Heart left ventricle (tissue), 16 donors: ENCODE results near the gene PLEKHA6. TPM values are rescaled to one million over a fixed set of nuclear protein-coding genes. Genes with fewer than 3 reads are reported as not detected.

Source experiments
- ATAC-seq, 4 donors: fragments of 200-7000 bp; cut with Tn5 transposase; one replicate each; pipeline ENCODE4 v1.9.1; 2020 to 2022; ENCODE audit warnings: moderate library complexity in 4 of 4, mild to moderate bottlenecking in 3 of 4, moderate number of reproducible peaks in 1 of 4
- DNase-seq, 5 donors: peaks; one replicate each; pipeline ENCODE4 v3.0.0-alpha.2; 2020
- H3K27ac ChIP-seq, 12 donors: fragments of 200-600 bp; sonication (generic) in 4 of 12; one replicate each; pipeline versions ENCODE4 v1.5.0 to v1.8.0; 2016 to 2022; ENCODE audit warnings: mild to moderate bottlenecking in 2 of 12
- H3K27me3 ChIP-seq, 9 donors: fragments of 200-600 bp; sonication (generic) in 2 of 9; one replicate each; pipeline versions ENCODE4 v1.5.1 to v1.8.0; 2016 to 2022; ENCODE audit warnings: mild to moderate bottlenecking in 3 of 9
- H3K36me3 ChIP-seq, 9 donors: fragments of 200-600 bp; sonication (generic) in 2 of 9; one replicate each; pipeline versions ENCODE4 v1.5.0 to v1.8.0; 2018 to 2022; ENCODE audit warnings: mild to moderate bottlenecking in 2 of 9
- H3K4me1 ChIP-seq, 12 donors: fragments of 200-600 bp; sonication (generic) in 4 of 12; one replicate each; pipeline versions ENCODE4 v1.5.0 to v1.8.0; 2016 to 2022; ENCODE audit warnings: mild to moderate bottlenecking in 3 of 12
- H3K4me3 ChIP-seq, 12 donors: fragments of 200-600 bp; sonication (generic) in 4 of 12; one replicate each; pipeline versions ENCODE4 v1.5.0 to v1.8.0; 2017 to 2022; ENCODE audit warnings: mild to moderate bottlenecking in 9 of 12, moderate library complexity in 4 of 12
- H3K9me3 ChIP-seq, 12 donors: fragments of 200-600 bp; sonication (generic) in 4 of 12; one replicate each; pipeline versions ENCODE4 v1.5.0 to v1.8.0; 2016 to 2022; ENCODE audit warnings: mild to moderate bottlenecking in 1 of 12
- CTCF ChIP-seq, 12 donors: fragments of 200-600 bp; sonication (generic) in 4 of 12; IDR thresholded peaks; one replicate each; pipeline versions ENCODE4 v1.5.0 to v1.8.0; 2018 to 2022; ENCODE audit warnings: antibody characterized with exemption in 12 of 12, mild to moderate bottlenecking in 5 of 12
- POLR2A ChIP-seq, 2 donors: fragments of 450-650 bp; IDR thresholded peaks; one replicate each; pipeline ENCODE4 v1.6.1; 2017; ENCODE audit warnings: antibody characterized with exemption in 2 of 2, mild to moderate bottlenecking in 2 of 2, moderate library complexity in 2 of 2
- WGBS, 4 donors: extraction: QIAGEN DNeasy Blood & Tissue Kit in 2 of 4; methylation state at CpG; one replicate each; pipeline versions ENCODE4 v1.1.5 to v1.1.7; 2013 to 2018; 5-methylcytosine and 5-hydroxymethylcytosine counted together
- intact Hi-C, 10 donors: fragments of 100-400 bp; cut with DNase I; formaldehyde crosslinking; loops; one replicate each; pipeline versions ENCODE4 v1.11.1 to v1.14.2; 2022
- polyA plus RNA-seq, 2 donors: library from polyadenylated mRNA; stranded (reverse); fragments of 200-250 nt; gene quantifications; one replicate each; pipeline ENCODE4 v1.2.3, GENCODE V29; 2013
- total RNA-seq, 9 donors: library from RNA; depleted of rRNA in 2 of 9; stranded (reverse); fragments of >200 nt in 2 of 9; fragmentation: NEBNext Ultra II Directional in 3 of 9; extraction: Animal tissue kit (Norgen Biotek cat#: 25700) in 3 of 9; gene quantifications; one replicate each; pipeline versions ENCODE4 v1.1.0 to v1.2.4, GENCODE V29; 2016 to 2023
- donor health status: ischemic (EF 13 %, LVEDD 7.1; RV severe dilation, severe dysfunction).
- donor health status: healthy with polysubstance abuse.
- donor health status: DM: no; HTN: yes; CAD: no.
- donor health status: DM: no; HTN: no; CAD: no.
- donor health status: ischemic (EF 25% LVEDD 6.9; RV normal size, moderate dysfunction).
- donor health status: ischemic (EF 25% LVEDD 5.7; RV mildly dilated, moderate dysfunction).
- donor health status: healthy.
- donor health status: DM: yes; HTN: yes; CAD: no.
- donor health status: ischemic (EF 35%, LVEDD 5.7; RV mildly dilated, moderate dysfunction).
- donor health status: nonischemic (EF 11% LVEDD 7.7; RV severe dilation, severe dysfunction).
- donor health status: DM: yes; HTN: yes; CAD: no.
- donor health status: PGD.
- donor health status: ischemic (EF 29% LVEDD 5.4; RV normal size, mild dysfunction).
- donor health status: nonischemic (EF 23%, LVEDD 6.1; RV moderate dilation, normal function).

PLEKHA6 gene
- total and polyA plus RNA-seq, 11 donors = 5.2 to 33.2 (median 18.9) TPM

- 56 to 61% (median 57%) methylated on average over 4 of the region's 4 CpGs for WGBS, 4 donors
- H3K27ac ChIP-seq = no peak overlapping the region
These were observed 31.2 kb upstream of the PLEKHA6 start for GRCh38 chr1:204390751-204391466.

GRCh38 chr1:204385727-204386126 lies 26.0 kb upstream of the PLEKHA6 start:
- intact Hi-C loops = no loop called here
- Histone ChIP-seq H3K4me1 (peaks cover 0 to 8% (median 2%) of the 10 kb centered on the region in 12 donors), H3K9me3 (no peaks in the 10 kb centered on the region), H3K27ac (no peak overlapping the region), H3K4me3 (no peak overlapping the region), H3K36me3 (no peaks in the 10 kb centered on the region), H3K27me3 (no peaks in the 10 kb centered on the region)
- WGBS, 4 donors = 91 to 97% (median 95%) methylated on average over 2 of the region's 2 CpGs
- TF ChIP-seq POLR2A (IDR thresholded peaks at IDR 0.05) (no peak), CTCF (IDR thresholded peaks at IDR 0.05) (no peak)
- no peak for ATAC-seq
- no peak for DNase-seq

More at GRCh38 chr1:204390751-204391466, 31.2 kb upstream of the PLEKHA6 start:
- Histone ChIP-seq H3K9me3 (no peaks in the 10 kb centered on the region), H3K4me1 (no peaks in the 10 kb centered on the region), H3K4me3 (no peak overlapping the region), H3K27me3 (no peaks in the 10 kb centered on the region), H3K36me3 (no peaks in the 10 kb centered on the region)
- intact Hi-C loops = loop anchor here in 1 of 10 donors (10.0 kb wide), 1 partner anchor 226 kb away; the partner anchor contains the start of gene REN
- TF ChIP-seq POLR2A (IDR thresholded peaks at IDR 0.05) (no peak), CTCF (IDR thresholded peaks at IDR 0.05) (no peak)
- DNase-seq (no peak), ATAC-seq (no peak)

- H3K4me1 ChIP-seq = peaks cover 0 to 8% (median 2%) of the 10 kb centered on the region in 12 donors
- WGBS, 4 donors = 59 to 64% (median 60%) methylated on average over 7 of the region's 7 CpGs
- peak in 4 of 5 donors; percentile 35 to 66 (median 47) for DNase-seq
- no peaks in the 10 kb centered on the region for H3K9me3 ChIP-seq
- peak; percentile 47 to 86 (median 76) for ATAC-seq
- intact Hi-C loops = no loop called here
- H3K36me3 ChIP-seq = no peaks in the 10 kb centered on the region
- H3K27me3 ChIP-seq = no peaks in the 10 kb centered on the region
- TF ChIP-seq CTCF (IDR thresholded peaks at IDR 0.05) (no peak), POLR2A (IDR thresholded peaks at IDR 0.05) (no peak)
- peak overlapping the region in 1 of 12 donors; percentile 41 for H3K27ac ChIP-seq
- H3K4me3 ChIP-seq = no peak overlapping the region
These were observed 25.1 kb upstream of the PLEKHA6 start for GRCh38 chr1:204384636-204385352.
